HepG2 (cell line): ENCODE data around the gene PKD1L1.

Experiments
- ATRX ChIP-seq: sonication (generic); formaldehyde crosslinking; IDR thresholded peaks from 2 replicates; pipeline ENCODE4 v1.4.0; 2020; ENCODE audit warnings: missing genetic modification reagents, borderline replicate concordance
- BCL6 ChIP-seq: IDR thresholded peaks from 2 replicates; pipeline ENCODE4 v1.6.1; 2016; ENCODE audit warnings: missing genetic modification reagents, missing compliant biosample characterization
- BRCA1 ChIP-seq: sonication (generic); formaldehyde crosslinking; IDR thresholded peaks from 2 replicates; pipeline ENCODE4 v1.4.0; 2020; ENCODE audit warnings: missing genetic modification reagents
- CTCF ChIP-seq: sonication (generic); formaldehyde crosslinking; IDR thresholded peaks from 2 replicates; pipeline ENCODE4 v1.5.0; 2020; ENCODE audit warnings: mild to moderate bottlenecking, missing genetic modification reagents, moderate library complexity
- FIP1L1 ChIP-seq: fragments of 200-400 bp; formaldehyde crosslinking; IDR thresholded peaks from 2 replicates; pipeline ENCODE4 v1.6.1; 2018; ENCODE audit warnings: low read depth, mild to moderate bottlenecking, low read length, moderate library complexity, borderline replicate concordance; ENCODE audit not compliant: insufficient read depth
- HNRNPK ChIP-seq: fragments of 200-400 bp; formaldehyde crosslinking; IDR thresholded peaks from 2 replicates; pipeline ENCODE4 v1.6.1; 2018; ENCODE audit warnings: low read length, low read depth, moderate library complexity, mild to moderate bottlenecking; ENCODE audit not compliant: poor library complexity, severe bottlenecking
- NCOR1 ChIP-seq: fragments of 200-600 bp; sonication (generic); IDR thresholded peaks from 2 replicates; pipeline ENCODE4 v1.7.0; 2017; ENCODE audit warnings: antibody characterized with exemption, low read length, borderline replicate concordance
- REPIN1 ChIP-seq: sonication (generic); formaldehyde crosslinking; IDR thresholded peaks from 2 replicates; pipeline ENCODE4 v1.8.0; 2022; ENCODE audit warnings: missing genetic modification reagents, low read depth, mild to moderate bottlenecking, borderline replicate concordance
- RFX5 ChIP-seq: IDR thresholded peaks from 2 replicates; pipeline ENCODE4 v1.6.1; 2011; ENCODE audit warnings: low read depth, low read length, improper control_type of control experiment
- ZNF792 ChIP-seq: IDR thresholded peaks from 2 replicates; pipeline ENCODE4 v1.6.1; 2016
- TF ChIP-seq, protein P1 (sequence below), 2 experiments: fragments of 450-650 bp in 1 of 2; sonication (generic) in 1 of 2; formaldehyde crosslinking in 1 of 2; IDR thresholded peaks; 2 replicates each; pipeline versions ENCODE4 v1.6.1 to v1.8.0; 2016 to 2022; ENCODE audit warnings: antibody characterized with exemption in 1 of 2, mild to moderate bottlenecking in 1 of 2, missing genetic modification reagents in 1 of 2
- TF ChIP-seq, protein P2 (sequence below): sonication (generic); formaldehyde crosslinking; IDR thresholded peaks from 2 replicates; pipeline ENCODE4 v1.5.0; 2020; ENCODE audit warnings: missing genetic modification reagents, mild to moderate bottlenecking, borderline replicate concordance

- no peak for TF ChIP-seq BCL6 (CRISPR knock-in tag)
- TF ChIP-seq BRCA1 (CRISPR knock-in tag): no peak
- TF ChIP-seq, protein P1, sequence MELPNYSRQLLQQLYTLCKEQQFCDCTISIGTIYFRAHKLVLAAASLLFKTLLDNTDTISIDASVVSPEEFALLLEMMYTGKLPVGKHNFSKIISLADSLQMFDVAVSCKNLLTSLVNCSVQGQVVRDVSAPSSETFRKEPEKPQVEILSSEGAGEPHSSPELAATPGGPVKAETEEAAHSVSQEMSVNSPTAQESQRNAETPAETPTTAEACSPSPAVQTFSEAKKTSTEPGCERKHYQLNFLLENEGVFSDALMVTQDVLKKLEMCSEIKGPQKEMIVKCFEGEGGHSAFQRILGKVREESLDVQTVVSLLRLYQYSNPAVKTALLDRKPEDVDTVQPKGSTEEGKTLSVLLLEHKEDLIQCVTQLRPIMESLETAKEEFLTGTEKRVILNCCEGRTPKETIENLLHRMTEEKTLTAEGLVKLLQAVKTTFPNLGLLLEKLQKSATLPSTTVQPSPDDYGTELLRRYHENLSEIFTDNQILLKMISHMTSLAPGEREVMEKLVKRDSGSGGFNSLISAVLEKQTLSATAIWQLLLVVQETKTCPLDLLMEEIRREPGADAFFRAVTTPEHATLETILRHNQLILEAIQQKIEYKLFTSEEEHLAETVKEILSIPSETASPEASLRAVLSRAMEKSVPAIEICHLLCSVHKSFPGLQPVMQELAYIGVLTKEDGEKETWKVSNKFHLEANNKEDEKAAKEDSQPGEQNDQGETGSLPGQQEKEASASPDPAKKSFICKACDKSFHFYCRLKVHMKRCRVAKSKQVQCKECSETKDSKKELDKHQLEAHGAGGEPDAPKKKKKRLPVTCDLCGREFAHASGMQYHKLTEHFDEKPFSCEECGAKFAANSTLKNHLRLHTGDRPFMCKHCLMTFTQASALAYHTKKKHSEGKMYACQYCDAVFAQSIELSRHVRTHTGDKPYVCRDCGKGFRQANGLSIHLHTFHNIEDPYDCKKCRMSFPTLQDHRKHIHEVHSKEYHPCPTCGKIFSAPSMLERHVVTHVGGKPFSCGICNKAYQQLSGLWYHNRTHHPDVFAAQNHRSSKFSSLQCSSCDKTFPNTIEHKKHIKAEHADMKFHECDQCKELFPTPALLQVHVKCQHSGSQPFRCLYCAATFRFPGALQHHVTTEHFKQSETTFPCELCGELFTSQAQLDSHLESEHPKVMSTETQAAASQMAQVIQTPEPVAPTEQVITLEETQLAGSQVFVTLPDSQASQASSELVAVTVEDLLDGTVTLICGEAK (IDR thresholded peaks at IDR 0.05): no peak
- TF ChIP-seq, protein P1 (CRISPR knock-in tag; IDR thresholded peaks at IDR 0.05): no peak
- TF ChIP-seq CTCF: no peak
- TF ChIP-seq ZNF792 (CRISPR knock-in tag): no peak
- TF ChIP-seq REPIN1 (CRISPR knock-in tag): no peak
- no peak for TF ChIP-seq FIP1L1
- no peak for TF ChIP-seq RFX5
- no peak for TF ChIP-seq ATRX (CRISPR knock-in tag)
- no peak for TF ChIP-seq NCOR1
- TF ChIP-seq, protein P2, sequence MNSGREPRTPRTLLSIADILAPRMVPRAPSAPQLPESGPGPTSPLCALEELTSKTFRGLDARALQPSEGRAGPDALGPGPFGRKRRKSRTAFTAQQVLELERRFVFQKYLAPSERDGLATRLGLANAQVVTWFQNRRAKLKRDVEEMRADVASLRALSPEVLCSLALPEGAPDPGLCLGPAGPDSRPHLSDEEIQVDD (CRISPR knock-in tag): no peak
- TF ChIP-seq HNRNPK: no peak
These were observed 148.7 kb downstream of the PKD1L1 start for GRCh38 chr7:47799524-47799923.
